ENCODE data around the gene TSPAN19. TPM values are rescaled to one million over a fixed set of nuclear protein-coding genes. Genes with fewer than 3 reads are reported as not detected.

Gene TSPAN19
- total and polyA plus RNA-seq, 2 donors (not counting 3 experiments of a cell fraction or from before 2014, with no cell fraction given): not detected

DNA sequence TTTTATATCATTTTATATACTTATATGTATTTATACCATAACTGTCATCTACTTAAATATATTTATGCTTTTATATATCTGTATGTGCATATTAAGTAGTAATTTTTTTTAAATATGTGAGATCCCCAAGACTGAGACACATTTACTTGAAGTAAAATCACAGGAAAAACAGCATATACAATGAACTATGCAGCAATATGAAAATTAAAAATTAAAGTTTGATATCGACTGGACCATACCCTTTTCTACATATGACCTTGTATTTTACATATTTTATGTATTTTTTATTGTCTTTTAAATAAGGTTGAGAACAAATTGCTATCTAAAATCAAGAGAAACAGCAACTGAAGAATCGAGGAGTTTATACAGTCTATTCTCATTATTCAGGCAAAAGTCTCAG lies 50.0 kb downstream of the TSPAN19 start:
- no peaks in the 10 kb centered on the region for H3K4me1 ChIP-seq (ENCODE audit: control insufficient read depth, extremely low read depth, insufficient read depth, low read length)
- H3K27me3 ChIP-seq (ENCODE audit: control insufficient read depth in 2 of 2, insufficient read depth in 2 of 2, low read length in 2 of 2): peaks cover 0 to 3% of the 10 kb centered on the region in 2 experiments
- no peak for FAIRE-seq
- H3K9me1 ChIP-seq (replicated peaks; ENCODE audit: control insufficient read depth, extremely low read depth, insufficient read depth, low read length): no peaks in the 10 kb centered on the region
- BruUV-seq (replicated peaks): no TSS peak
- TF ChIP-seq POLR2AphosphoS5 (IDR thresholded peaks at IDR 0.05; ENCODE audit: insufficient read depth, low read depth, low read length): no peak
- no peak for TF ChIP-seq JUN (IDR thresholded peaks at IDR 0.05; ENCODE audit: borderline replicate concordance, insufficient read depth, insufficient read length, low read depth)
- TF ChIP-seq, protein P1, sequence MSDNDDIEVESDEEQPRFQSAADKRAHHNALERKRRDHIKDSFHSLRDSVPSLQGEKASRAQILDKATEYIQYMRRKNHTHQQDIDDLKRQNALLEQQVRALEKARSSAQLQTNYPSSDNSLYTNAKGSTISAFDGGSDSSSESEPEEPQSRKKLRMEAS (IDR thresholded peaks at IDR 0.05; ENCODE audit: insufficient read depth, insufficient read length): no peak
- no peak for TF ChIP-seq MYC (IDR thresholded peaks at IDR 0.05; ENCODE audit: low read depth, low read length)
- TF ChIP-seq EZH2 (IDR thresholded peaks at IDR 0.05; ENCODE audit: borderline replicate concordance, low read depth, low read length, severe bottlenecking): no peak
- TF ChIP-seq, protein P2, sequence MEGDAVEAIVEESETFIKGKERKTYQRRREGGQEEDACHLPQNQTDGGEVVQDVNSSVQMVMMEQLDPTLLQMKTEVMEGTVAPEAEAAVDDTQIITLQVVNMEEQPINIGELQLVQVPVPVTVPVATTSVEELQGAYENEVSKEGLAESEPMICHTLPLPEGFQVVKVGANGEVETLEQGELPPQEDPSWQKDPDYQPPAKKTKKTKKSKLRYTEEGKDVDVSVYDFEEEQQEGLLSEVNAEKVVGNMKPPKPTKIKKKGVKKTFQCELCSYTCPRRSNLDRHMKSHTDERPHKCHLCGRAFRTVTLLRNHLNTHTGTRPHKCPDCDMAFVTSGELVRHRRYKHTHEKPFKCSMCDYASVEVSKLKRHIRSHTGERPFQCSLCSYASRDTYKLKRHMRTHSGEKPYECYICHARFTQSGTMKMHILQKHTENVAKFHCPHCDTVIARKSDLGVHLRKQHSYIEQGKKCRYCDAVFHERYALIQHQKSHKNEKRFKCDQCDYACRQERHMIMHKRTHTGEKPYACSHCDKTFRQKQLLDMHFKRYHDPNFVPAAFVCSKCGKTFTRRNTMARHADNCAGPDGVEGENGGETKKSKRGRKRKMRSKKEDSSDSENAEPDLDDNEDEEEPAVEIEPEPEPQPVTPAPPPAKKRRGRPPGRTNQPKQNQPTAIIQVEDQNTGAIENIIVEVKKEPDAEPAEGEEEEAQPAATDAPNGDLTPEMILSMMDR (IDR thresholded peaks at IDR 0.05; ENCODE audit: extremely low read depth in 1 of 2, insufficient read depth in 1 of 2, low read depth in 1 of 2, low read length in 2 of 2): no peak
- no peak for TF ChIP-seq POLR2A (IDR thresholded peaks at IDR 0.05; ENCODE audit: low read depth, low read length)
- no peak for TF ChIP-seq GATA2 (IDR thresholded peaks at IDR 0.05; ENCODE audit: insufficient read depth, insufficient read length, low read depth, low read length)
- TF ChIP-seq FOS (IDR thresholded peaks at IDR 0.05; ENCODE audit: borderline replicate concordance, insufficient read depth, low read length): no peak
- no peaks in the 10 kb centered on the region for H3K79me2 ChIP-seq (ENCODE audit: control insufficient read depth, insufficient read depth, low read length)
- no peak for DNase-seq (ENCODE audit: low read depth, low spot score)
- H3K4me3 ChIP-seq (replicated peaks in 1 of 3; ENCODE audit: insufficient read depth in 1 of 3, low read depth in 1 of 3, low read length in 3 of 3): no peak overlapping the region
- no peaks in the 10 kb centered on the region for H4K20me1 ChIP-seq (replicated peaks; ENCODE audit: control insufficient read depth, extremely low read depth, insufficient read depth, low read length)
- CTCF ChIA-PET: interaction anchor here (2.0 kb wide), 1 partner anchor 43 kb away, joined by 6 read pairs; no protein-coding TSS in a partner anchor
- H2AFZ ChIP-seq (ENCODE audit: low read depth, low read length): no peak overlapping the region
- POLR2A ChIA-PET: no interaction called here
- intact Hi-C loops (cut with micrococcal nuclease) (no loop called here), dilution Hi-C loops (cut with MboI; ENCODE audit: extremely low pct_ligation_motif_present, low sequenced_read_pairs) (no loop called here)
- H3K9ac ChIP-seq (replicated peaks; ENCODE audit: extremely low read depth, insufficient read depth, low read length): no peak overlapping the region
- no peak overlapping the region for H3K27ac ChIP-seq (ENCODE audit: insufficient read depth, low read depth, low read length)
- no peak overlapping the region for H3K4me2 ChIP-seq (ENCODE audit: insufficient read depth, low read length)
- H3K36me3 ChIP-seq (ENCODE audit: control insufficient read depth in 2 of 2, extremely low read depth in 1 of 2, insufficient read depth in 2 of 2, low read length in 2 of 2): no peaks in the 10 kb centered on the region
- H3K9me3 ChIP-seq (replicated peaks; ENCODE audit: control insufficient read depth, insufficient read depth, low read length): no peaks in the 10 kb centered on the region
